Calu3 (cell line): ENCODE measurements around the gene APOC3. TPM values are rescaled to one million over a fixed set of nuclear protein-coding genes. Genes with fewer than 3 reads are reported as not detected.

ENCODE experiments used
- BruUV-seq: library from RNA; stranded (reverse); fragments of 400-500 nt; replicated peaks from 2 replicates; lab custom pipeline; 2021; lab: Mats Ljungman, UMichigan
- CTCF ChIA-PET: fragments of 300-600 bp; sonication (Branson Sonifier 250); formaldehyde crosslinking; loops from one replicate; lab custom pipeline; 2022; ENCODE audit warnings: antibody characterized with exemption; lab: Charles Lee
- DNase-seq: peaks from one replicate; pipeline ENCODE4 v3.0.0; 2022
- H3K27ac Mint-ChIP-seq: one replicate; pipeline ENCODE4 v1.8.0; 2022; ENCODE audit warnings: mixed read lengths; ENCODE audit not compliant: unreplicated experiment
- H3K27me3 Mint-ChIP-seq: one replicate; pipeline ENCODE4 v1.8.0; 2022; ENCODE audit warnings: mixed read lengths; ENCODE audit not compliant: unreplicated experiment
- H3K36me3 Mint-ChIP-seq: one replicate; pipeline ENCODE4 v1.8.0; 2022; ENCODE audit warnings: mild to moderate bottlenecking, moderate library complexity, mixed read lengths; ENCODE audit not compliant: insufficient read depth, unreplicated experiment
- H3K4me1 Mint-ChIP-seq: one replicate; pipeline ENCODE4 v1.8.0; 2022; ENCODE audit warnings: mild to moderate bottlenecking, low read depth, mixed read lengths; ENCODE audit not compliant: unreplicated experiment
- H3K4me3 Mint-ChIP-seq: one replicate; pipeline ENCODE4 v1.8.0; 2022; ENCODE audit warnings: mild to moderate bottlenecking, low read depth, moderate library complexity, mixed read lengths; ENCODE audit not compliant: unreplicated experiment
- H3K9me3 Mint-ChIP-seq: one replicate; pipeline ENCODE4 v1.8.0; 2022; ENCODE audit warnings: low read depth, mixed read lengths; ENCODE audit not compliant: unreplicated experiment
- intact Hi-C: fragments of 100-400 bp; cut with micrococcal nuclease; formaldehyde crosslinking; loops from one replicate; pipeline ENCODE4 v1.10.0; 2022; ENCODE audit not compliant: unreplicated experiment
- total RNA-seq: library from RNA; stranded (reverse); gene quantifications from 2 replicates; pipeline ENCODE4 v1.2.3, GENCODE V29; 2022
- TF ChIP-seq, protein P1 (sequence below): fragments of 200-600 bp; IDR thresholded peaks from one replicate; pipeline ENCODE4 v1.8.0; 2022; ENCODE audit warnings: antibody characterized with exemption; ENCODE audit not compliant: unreplicated experiment

The APOC3 gene
- total RNA-seq, 1 experiment from 2014 or later = not detected

DNA sequence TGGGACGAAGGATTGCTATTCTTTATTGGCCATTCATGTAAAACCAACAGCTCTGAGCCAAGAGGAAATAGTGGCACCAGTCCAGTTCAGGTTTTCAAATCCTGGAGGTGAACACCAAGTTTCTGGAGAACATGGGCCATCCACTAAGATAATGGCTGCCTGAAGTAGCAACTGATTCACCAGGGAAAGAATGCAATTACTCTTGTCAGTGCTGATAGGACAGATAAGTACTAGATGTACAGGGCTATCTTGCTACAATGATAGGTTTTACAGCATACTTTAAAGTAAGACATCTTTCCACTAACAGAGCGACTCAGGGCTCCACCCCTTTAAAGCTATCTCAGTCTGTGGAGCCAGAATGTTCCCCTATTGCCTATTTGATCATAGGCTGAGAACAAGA lies 44.5 kb downstream of the APOC3 start:
- CTCF ChIA-PET = no interaction called here
- no TSS peak for BruUV-seq
- H3K9me3 Mint-ChIP-seq = no peaks in the 10 kb centered on the region
- H3K27me3 Mint-ChIP-seq = no peaks in the 10 kb centered on the region
- intact Hi-C loops = no loop called here
- H3K4me1 Mint-ChIP-seq = no peaks in the 10 kb centered on the region
- DNase-seq = no peak
- peaks cover 7% of the 10 kb centered on the region for H3K36me3 Mint-ChIP-seq
- TF ChIP-seq, protein P1, sequence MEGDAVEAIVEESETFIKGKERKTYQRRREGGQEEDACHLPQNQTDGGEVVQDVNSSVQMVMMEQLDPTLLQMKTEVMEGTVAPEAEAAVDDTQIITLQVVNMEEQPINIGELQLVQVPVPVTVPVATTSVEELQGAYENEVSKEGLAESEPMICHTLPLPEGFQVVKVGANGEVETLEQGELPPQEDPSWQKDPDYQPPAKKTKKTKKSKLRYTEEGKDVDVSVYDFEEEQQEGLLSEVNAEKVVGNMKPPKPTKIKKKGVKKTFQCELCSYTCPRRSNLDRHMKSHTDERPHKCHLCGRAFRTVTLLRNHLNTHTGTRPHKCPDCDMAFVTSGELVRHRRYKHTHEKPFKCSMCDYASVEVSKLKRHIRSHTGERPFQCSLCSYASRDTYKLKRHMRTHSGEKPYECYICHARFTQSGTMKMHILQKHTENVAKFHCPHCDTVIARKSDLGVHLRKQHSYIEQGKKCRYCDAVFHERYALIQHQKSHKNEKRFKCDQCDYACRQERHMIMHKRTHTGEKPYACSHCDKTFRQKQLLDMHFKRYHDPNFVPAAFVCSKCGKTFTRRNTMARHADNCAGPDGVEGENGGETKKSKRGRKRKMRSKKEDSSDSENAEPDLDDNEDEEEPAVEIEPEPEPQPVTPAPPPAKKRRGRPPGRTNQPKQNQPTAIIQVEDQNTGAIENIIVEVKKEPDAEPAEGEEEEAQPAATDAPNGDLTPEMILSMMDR = no peak
- H3K27ac Mint-ChIP-seq = no peak overlapping the region
- H3K4me3 Mint-ChIP-seq = no peak overlapping the region

DNA sequence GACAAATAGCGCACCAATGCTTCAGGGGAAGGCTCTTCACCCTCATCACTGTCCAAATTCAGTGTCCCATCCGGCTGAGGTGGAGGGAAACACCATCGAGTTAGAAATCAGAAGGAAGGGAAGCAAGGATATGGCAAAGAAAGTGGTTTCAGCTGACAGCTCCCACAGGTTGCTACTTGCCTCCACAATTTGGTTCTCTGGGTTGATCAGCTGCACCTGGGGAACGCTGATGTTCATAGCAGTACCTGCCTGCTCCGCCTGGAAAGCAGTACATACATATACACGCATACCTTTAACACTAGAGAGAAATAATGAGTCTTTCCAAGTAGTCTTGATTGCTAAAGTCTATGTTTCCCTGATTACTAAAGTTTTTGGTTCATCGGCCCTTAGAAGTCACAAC lies 45.5 kb downstream of the APOC3 start:
- no peak for DNase-seq
- Mint-ChIP-seq H3K4me1 (no peaks in the 10 kb centered on the region), H3K4me3 (no peak overlapping the region), H3K27me3 (no peaks in the 10 kb centered on the region), H3K9me3 (no peaks in the 10 kb centered on the region), H3K36me3 (peaks cover 7% of the 10 kb centered on the region), H3K27ac (no peak overlapping the region)
- BruUV-seq = no TSS peak
- intact Hi-C loops = no loop called here
- CTCF ChIA-PET = no interaction called here
- TF ChIP-seq, protein P1 = no peak

DNA sequence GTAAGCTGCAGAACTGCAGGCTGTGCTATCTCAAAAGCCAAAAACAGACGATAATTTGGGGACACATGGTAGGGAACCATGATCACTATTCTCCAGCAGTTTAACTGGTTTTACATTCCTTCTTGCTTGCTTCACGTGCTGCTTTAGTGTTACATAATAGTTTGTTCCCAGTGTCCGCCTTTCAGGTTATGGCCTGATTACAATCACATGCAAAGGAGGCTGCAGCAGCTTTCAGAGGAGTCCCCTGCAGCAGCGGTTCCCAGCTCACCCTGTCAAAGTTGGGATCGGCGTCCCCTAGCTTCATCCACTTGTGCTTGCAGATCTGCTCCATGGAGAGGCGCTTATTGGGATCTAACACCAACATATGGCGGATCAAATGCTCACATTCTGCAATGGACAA lies 46.9 kb downstream of the APOC3 start:
- Mint-ChIP-seq H3K4me3 (no peak overlapping the region), H3K27me3 (no peaks in the 10 kb centered on the region), H3K4me1 (no peaks in the 10 kb centered on the region), H3K36me3 (peaks cover 1% of the 10 kb centered on the region), H3K9me3 (no peaks in the 10 kb centered on the region), H3K27ac (no peak overlapping the region)
- TF ChIP-seq, protein P1 = no peak
- BruUV-seq = no TSS peak
- CTCF ChIA-PET = no interaction called here
- intact Hi-C loops = no loop called here
- no peak for DNase-seq

DNA sequence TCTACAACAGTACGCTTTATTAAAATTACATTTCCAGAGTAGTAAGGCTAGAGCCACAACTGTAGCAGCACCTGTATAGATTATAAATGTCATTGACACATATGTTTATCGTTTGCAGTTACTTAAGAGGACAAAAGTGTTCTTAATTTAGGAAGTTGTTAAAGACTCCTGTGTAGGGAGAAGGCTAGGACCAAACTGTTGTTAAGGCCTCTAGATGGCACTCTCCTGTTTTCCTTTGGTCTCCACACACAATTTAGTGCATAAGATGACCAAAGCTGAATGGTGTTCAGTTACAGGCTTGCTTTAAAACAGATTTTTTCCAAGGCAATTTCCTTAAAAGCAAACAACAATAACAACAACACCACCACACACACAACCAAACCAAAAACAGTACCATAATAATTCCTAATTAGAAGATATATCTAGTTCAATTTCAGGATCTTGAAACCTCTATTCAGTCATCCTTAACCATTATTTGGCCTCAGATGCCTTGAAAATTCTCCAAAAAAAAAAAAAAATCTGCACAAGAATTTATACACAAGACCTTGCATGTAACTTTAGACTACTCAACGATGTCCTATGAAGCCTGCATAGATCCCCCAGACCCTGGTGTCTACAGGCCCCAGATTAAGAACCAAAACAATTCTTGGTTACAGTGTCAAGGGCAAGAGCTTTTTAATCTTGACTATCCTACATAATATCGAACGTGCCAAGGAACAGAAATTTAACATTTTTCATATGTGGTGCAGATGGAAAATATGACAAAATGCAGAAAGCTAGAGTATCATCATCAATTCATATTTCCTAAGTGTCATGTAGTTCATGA lies 50.3 kb downstream of the APOC3 start:
- Mint-ChIP-seq H3K4me1 (no peaks in the 10 kb centered on the region), H3K27ac (no peak overlapping the region), H3K4me3 (no peak overlapping the region), H3K9me3 (no peaks in the 10 kb centered on the region), H3K36me3 (no peaks in the 10 kb centered on the region), H3K27me3 (no peaks in the 10 kb centered on the region)
- TF ChIP-seq, protein P1 = no peak
- DNase-seq = peak; percentile 23
- CTCF ChIA-PET = interaction anchor here (0.5 to 1.7 kb wide), 4 partner anchors 26 to 226 kb away, joined by 3 to 21 read pairs (median 4); partner anchors contain the start of gene SIK3
- BruUV-seq = no TSS peak
- intact Hi-C loops = loop anchor here (1.0 kb wide), 1 partner anchor 226 kb away; no protein-coding TSS in a partner anchor
